ACHN (cell line): ENCODE data around the gene STAMBPL1.

Source experiments
- DNase-seq: peaks from one replicate; pipeline ENCODE4 v3.0.0-alpha.2; 2015
- in situ Hi-C: cut with HindIII; loops from 2 replicates; pipeline ENCODE4 v1.10.0; 2017; ENCODE audit warnings: low sequenced_read_pairs, low pct_ligation_motif_present, low pct_unique_long_range_greater_than_20kb

STAMBPL1 gene

DNA sequence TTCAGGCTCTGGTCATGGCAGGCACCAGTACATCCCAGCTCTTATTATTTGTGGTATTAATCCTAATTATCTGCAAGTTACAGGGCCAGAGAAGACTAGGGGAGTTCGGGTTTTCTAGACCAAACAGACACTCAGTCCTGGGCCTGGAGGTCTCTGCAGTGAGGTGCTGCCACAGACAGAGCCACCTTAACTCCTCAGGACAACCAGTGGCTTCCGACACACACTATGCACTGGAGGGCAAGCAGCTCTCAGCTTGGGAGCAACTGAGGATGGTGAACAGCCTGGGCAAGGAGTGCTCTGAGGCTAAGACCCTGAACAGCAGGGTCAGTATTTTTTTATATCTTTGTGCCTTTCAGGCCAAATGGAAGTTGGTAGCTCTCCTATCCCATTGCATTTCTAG lies 53.5 kb downstream of the STAMBPL1 start:
- DNase-seq: no peak
- in situ Hi-C loops: no loop called here

DNA sequence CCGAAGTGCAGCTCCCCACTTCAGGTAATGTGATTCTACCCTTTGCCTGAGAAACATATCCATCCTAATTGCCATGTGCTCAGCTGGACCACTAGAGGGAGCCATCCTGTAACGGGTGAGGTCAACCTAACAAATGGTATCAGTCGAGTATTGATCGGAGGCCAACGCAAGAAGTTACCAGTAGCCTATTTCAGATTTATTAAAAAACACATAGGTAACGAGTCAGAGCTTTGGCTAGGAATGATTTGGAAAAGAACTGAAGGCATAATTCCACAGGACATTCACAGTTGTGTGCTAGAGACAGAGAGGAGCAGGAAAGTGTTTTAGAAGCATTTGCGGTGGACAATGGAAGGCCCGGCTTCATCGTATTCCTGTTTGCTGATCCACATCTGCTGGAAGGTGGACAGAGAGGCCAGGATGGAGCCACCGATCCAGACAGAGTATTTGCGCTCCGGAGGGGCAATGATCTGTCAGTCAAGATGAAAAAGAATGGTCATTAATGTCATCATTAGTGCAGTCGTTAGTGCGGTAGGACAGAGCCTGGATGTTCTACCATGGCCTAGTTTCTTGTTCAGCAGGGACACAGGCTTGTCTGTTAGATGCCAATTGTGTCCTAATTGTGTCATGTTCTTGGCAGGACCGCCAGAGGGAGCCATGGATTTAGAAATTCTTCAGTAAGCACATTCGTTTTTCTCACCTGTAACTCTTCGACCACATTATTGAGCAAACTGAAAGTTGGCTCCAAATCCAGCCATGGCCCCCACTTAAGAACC lies 55.0 kb downstream of the STAMBPL1 start:
- in situ Hi-C loops: no loop called here
- peak; percentile 81 for DNase-seq

DNA sequence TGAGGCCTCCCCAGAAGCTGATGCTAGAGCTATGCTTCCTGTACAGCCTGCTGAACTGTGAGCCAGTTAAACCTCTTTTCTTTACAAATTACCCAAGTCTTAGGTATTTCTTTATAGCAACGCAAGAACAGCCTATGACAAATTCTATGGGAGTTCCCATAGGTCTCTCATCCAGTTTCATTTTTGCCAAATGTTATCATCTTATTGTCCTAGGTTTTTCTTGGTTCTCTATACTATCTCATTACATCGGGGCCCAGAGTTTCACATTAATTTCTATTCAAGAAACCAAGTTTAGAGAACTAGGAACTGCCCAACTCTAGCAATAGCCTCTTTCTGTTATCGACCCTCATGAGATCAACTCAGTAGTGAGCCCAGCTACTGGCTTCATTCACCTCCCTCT lies 56.6 kb downstream of the STAMBPL1 start:
- DNase-seq: no peak
- in situ Hi-C loops: no loop called here

DNA sequence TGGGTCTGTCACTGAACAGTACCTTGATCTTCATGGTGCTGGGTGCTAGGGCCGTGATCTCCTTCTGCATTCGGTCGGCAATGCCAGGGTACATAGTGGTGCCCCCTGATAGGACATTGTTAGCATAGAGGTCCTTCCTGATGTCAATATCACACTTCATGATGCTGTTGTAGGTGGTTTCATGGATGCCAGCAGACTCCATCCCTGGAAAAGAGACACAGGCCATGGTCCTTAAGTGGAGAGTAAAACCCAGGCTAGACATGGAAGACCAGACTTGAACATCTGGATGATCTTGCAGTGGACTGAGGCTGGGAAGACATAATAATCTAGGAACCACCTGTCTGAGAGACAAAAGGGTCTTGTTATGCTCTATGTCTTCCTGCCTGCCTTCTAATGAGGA lies 58.0 kb downstream of the STAMBPL1 start:
- DNase-seq: no peak
- in situ Hi-C loops: no loop called here

DNA sequence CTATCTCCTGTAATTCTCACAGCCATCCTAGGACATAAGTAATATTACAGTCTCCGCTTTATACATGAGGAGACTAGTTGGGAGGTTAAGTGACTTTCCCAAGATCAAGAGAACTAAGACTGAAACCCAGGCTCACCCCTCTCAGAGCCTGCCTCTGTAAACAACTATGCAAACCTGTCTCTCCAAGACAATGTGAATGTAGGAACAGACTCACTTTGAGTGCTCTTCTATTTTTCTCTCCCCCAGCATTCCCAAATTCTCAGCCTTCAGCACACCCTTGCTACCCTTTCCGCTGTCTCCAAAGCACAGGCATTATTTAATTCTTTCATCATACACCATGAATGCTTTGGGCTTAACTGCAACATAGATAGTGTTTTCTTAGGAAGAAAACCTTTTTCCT lies 58.9 kb downstream of the STAMBPL1 start:
- in situ Hi-C loops: no loop called here
- no peak for DNase-seq

DNA sequence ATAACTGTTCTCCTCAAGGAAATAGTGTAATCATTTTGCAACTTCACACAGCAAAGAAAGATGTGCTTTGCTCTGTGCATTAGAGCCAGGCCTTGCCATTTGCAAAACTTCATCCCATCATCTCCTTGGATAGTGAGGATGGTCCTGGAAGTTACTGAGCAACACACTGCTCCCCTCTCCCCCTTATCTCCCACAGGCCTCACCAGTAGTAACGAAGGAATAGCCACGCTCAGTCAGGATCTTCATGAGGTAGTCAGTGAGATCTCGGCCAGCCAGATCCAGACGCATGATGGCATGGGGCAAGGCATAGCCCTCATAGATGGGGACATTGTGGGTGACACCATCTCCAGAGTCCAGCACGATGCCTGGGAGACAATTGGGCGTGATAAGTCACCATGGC lies 61.0 kb downstream of the STAMBPL1 start:
- no peak for DNase-seq
- in situ Hi-C loops: no loop called here

DNA sequence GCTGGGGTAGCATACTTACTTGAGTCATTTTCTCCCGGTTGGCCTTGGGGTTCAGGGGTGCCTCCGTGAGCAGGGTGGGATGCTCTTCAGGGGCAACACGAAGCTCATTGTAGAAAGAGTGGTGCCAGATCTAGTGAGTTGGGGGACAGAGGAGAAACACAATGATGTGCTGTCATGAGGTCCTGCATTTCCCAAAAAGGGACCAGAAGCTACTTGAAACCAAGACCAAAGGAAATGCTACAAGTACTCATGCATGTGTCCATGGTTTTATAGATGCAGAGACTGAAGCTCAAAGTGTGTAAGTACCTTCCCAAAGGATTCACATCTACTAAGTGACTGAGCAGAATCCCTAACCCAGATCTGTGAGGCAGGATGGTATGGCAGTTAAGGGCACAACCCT lies 63.7 kb downstream of the STAMBPL1 start:
- DNase-seq: no peak
- in situ Hi-C loops: no loop called here

DNA sequence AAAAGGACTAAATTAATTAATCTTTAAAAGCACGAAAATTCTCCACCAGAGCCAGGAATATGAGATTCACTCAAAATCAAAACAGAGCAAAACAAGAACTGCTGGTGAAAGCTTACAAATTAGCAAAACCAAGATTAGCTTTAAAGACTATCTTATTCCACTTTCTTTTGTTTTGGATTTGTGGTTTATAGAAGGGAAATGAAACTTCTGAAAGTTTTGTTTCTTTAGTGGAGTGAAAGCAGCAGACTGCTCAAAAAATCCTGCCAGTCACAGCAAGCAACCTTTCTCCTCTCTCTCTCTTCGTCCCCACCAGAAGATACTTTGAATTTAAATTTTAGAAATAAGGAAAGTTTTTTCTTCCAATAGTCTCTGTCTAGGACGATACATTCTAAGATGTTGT lies 64.8 kb downstream of the STAMBPL1 start:
- in situ Hi-C loops: no loop called here
- no peak for DNase-seq

DNA sequence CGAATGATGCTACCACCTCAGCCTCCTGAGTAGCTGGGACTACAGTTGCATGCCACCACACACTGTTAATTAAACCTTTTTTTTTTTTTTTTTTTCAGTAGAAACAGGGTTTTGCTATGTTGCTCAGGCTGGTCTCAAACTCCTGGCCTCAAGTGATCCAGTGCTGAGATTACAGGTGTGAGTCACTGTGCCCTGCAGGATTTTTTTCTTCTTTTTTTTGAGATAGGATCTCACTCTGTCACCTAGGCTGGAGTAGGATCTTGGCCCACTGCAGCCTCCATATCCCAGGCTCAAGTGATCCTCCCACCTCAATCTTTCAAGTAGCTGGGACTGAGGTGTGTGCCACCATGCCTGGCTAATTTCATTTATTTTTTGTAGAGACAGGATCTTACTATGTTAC lies 66.2 kb downstream of the STAMBPL1 start:
- DNase-seq: no peak
- in situ Hi-C loops: no loop called here

DNA sequence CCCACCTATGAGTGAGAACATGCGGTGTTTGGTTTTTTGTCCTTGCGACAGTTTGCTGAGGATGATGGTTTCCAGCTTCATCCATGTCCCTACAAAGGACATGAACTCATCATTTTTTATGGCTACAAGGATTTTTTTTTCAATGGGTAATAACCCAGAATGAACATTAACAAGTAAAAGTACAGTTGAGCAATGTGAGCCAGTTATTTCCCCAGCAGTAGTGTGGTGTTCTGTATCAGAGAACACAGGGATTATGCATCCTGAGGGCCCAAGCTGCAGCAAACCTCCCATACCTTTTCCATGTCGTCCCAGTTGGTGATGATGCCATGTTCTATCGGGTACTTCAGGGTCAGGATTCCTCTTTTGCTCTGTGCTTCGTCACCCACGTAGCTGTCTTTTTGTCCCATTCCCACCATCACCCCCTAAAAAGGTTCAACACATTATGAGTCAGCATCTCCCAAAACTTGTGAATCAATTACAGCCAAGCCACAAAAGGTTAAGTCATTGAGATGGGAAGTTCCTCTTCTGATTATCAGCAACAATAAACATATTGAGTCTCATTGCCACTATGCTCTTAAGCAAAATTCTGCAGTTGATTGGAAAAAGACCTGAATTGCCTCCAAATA lies 67.0 kb downstream of the STAMBPL1 start:
- in situ Hi-C loops: no loop called here
- no peak for DNase-seq

DNA sequence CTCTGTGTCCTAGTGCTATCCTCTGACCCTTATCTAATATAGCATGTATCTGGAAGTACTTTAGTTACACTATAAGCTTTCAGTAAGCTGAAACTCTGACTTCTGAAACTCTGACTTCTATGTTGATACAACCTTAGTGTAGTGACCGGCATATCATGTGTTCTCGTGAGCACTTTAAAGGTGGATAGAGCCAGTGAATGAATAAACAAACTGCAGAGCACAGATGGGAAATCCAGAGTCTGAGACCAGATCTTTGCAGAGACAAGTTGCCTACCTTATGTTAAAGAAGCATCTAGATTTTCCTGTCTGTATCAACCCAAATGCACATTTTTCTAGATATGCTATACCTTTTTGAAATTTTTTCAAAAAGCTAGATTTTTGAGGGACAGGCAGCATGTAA lies 69.0 kb downstream of the STAMBPL1 start:
- in situ Hi-C loops: no loop called here

DNA sequence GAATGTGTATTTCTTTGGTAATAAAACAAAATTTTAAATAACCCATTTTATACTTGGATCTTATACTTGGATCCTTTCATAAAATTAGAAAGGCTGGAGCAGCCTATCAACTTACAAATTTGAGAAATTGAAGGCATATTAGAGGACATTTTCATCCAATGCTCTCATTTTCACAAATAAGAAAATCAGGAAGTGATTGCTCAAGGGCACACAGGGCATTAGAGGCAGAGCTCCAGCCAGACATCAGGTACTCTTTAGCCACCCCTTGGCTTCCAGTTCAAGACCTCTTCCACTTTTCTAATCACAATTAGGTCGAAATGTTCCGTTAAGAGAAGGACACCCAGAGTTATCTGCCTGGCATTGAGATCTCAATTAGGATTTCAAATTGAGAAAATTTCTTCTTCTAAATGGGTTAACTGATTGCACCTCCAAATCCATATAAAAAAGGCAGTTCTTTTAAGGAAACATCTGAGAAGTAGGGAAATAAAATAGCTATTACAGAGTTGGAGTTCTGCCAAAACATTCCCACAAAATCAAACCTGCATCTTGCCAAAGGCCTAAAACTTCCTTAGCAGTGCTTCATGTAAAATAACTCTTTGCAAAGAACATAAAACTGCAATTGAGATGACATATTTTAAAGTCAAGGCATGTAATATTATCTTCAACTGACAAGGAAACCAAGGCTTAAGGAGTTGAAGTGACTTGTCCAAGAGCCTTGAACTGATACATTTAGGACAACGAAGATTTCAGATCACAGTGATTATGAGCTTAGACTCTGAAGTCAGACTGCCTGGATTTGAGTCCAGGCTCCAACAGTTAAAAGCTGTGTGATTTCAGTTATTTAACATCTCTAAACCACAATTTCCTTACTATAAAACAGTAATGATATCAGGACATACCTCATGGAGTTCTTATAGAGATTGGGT lies 70.1 kb downstream of the STAMBPL1 start:
- no peak for DNase-seq
- in situ Hi-C loops: no loop called here

More for the DNA sequence above, 69.0 kb downstream of the STAMBPL1 start:
- no peak for DNase-seq

DNA sequence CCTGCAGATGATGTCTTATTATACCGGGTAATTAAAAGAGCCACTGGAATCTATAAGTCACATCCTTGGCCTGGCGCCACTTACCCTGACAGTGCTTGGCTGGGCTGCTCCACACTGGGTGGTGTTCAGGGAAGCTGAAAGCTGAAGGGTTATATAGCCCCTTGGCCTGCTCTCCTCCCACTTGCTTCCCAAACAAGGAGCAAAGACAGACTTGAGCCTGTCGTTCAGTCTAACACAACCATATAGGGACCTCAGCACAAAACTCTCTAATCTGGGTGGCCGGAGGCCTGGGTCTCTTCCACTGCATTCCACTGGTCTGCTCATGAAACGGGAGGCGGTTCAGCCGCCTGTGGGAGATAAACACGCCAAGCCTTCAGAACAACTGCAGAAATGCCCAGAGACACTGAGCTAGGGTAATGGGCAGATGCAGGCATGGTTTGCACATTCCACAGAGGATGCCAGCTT lies 72.6 kb downstream of the STAMBPL1 start, which contains the start of gene ACTA2:
Gene ACTA2 (minus strand): TSS at position 127 of the 465 bp plus-strand sequence. CDS start 3,843 bp downstream, outside the sequence.
- in situ Hi-C loops: no loop called here
- DNase-seq: no peak

DNA sequence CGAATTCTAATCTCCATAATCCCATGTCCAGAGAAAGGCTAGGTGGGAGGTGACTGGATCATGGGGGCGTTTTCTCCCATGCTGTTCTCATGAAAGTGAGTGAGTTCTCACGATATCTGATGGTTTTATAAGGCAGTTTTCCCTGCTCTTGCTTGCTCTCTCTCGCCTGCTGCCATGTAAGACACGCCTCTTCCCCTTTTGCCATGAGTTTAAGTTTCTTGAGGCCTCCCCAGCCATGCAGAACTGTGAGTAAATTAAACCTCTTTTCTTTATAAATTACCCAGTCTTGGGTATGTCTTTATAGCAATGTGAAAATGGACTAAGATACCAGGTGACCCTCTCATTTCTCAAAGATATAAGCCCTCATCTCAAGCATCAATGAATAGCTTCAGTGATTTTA lies 73.6 kb downstream of the STAMBPL1 start:
- in situ Hi-C loops: no loop called here

DNA sequence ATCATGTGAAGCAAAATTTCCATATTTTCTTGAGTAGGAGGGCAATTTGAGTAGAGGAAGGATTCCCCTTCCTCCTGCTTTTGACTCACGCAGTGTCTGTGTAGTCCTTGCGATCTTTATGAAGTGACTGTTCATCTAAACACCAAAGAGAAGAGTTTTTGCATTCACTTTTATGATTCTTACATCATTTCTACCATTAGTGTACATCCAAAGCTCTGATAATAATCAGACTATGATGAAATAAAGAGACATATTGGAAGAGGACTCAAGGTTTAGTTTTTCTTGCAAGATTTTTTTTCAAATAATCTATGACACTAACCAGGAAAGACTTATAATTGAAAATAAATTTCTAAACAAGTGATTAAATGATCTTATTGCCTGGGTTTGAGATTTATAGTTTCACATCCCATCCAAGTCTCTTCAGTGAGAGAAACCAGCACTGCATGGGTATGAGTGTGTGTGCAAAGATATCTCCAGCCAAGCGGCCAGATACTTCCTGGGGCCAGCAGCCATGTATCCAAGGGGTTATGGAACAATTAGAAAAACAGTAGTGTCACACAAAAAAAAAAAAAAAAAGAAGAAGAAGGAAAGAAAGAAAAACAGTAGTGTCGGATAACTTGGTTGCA lies 74.5 kb downstream of the STAMBPL1 start:
- in situ Hi-C loops: no loop called here
- DNase-seq: no peak

More for the DNA sequence above, 73.6 kb downstream of the STAMBPL1 start:
- DNase-seq: no peak

DNA sequence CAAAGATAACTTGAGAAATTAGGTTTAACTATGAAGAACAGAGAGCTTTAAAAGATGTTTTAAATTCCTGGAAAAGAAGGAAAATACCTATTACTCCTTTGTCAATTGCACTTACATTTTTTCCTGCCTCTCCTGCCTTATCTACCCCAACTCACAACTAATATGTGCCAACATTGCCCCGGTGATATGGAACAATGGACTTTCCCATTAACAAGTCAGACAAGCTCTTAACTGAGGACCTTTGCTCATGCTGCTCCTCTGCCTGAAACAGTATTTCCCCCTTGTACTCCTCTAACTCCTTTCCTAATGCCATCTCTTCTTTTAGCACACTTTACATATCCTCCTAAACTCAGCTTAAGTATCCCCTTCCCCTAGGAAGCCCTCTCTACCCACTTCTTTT lies 77.3 kb downstream of the STAMBPL1 start:
- in situ Hi-C loops: no loop called here
- no peak for DNase-seq

DNA sequence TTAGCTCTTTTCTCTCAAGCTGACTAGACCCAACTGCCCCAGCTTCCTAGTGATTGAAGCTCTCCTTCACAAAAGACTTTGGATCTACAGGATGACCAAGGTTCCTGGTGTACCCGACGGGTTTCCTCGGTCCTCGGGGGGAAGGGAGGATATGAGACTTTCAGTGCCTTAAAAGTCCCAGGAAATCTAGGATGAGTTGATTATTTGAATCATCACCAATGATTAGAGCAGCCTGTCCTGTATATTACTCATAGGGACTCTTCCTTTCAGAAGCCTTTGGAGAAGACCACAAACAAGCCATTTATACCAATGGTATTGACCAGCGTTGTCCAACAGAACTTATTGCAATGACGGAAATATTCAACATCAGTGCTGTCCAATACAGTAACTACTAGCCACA lies 78.7 kb downstream of the STAMBPL1 start:
- no peak for DNase-seq
- in situ Hi-C loops: no loop called here

DNA sequence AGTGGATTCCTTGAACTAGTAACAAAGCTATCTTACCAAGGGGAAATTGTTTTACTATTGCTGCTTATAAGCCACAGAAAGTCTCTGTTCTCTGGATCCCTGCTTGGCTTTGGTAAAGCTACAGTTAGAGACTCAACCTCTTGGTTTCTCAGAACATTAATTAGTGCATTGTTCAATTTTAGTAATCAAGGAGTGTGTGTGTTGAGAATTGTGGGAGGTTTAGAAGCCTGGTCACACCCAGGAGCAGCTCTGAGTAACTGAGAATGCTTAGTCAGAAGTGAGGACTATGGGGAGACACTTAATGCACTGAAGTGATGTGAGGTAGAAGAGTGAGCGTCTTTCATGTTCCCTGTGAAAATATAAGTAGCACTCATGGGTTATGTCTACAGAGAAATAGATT lies 80.8 kb downstream of the STAMBPL1 start:
- in situ Hi-C loops: no loop called here
- DNase-seq: no peak

DNA sequence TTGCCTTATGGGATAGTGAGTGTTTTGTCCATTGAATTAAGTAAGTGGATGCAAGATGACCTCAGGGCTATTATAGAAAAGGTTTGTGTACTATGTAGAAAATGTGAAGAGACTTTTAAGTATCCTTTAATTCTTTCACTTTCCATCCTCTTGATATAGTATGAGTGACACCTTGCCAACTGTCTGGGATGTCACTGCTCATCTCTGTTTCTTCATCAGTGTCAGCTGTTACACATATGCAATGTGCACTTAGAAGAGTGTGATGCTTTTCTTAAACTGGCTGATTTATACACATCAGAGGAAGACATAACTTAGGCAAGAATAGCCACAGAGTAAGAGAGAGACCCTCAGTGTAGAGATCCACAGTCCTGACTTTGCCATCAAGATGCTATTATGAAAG lies 81.2 kb downstream of the STAMBPL1 start:
- DNase-seq: no peak
- in situ Hi-C loops: no loop called here
